ENCODE measurements around the gene POLR1A. TPM values are rescaled to one million over a fixed set of nuclear protein-coding genes. Genes with fewer than 3 reads are reported as not detected.

Gene POLR1A
- total RNA-seq, 4 donors from 2014 or later: 15.3 to 22.3 (median 19.8) TPM

DNA sequence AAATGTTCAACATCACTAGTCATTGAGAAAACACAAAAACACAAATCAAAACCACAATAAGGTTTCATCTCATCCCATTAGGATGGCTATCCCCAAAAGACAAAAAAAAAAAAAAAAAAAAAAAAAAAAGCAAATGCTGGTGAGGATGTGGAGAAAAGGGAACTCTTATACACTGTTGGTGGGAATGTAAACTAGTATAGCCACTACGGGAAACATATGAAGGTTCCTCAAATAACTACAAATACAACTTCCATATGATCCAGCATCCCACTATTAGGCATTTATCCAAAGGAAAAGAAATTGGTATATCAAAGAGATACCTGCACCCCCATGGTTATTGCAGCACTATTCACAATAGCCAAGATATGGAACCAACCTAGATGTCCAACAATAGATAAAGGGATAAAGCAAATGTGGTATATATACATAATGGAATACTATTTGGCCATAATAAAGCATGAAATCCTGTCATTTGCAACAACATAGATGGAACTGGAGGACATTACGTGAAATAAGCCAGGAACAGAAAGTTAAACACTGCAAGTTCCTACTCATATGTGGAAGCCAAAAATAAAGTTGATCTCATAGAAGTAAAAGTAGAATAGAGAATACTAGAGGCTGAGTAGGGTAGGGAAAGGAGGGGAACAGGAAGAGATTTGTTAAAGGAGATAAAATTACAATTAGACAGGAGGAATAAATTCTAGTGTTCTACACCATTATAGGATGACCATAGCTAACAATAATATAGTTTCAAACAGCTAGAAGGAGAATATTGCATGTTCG is 8.4 kb downstream of the POLR1A start:
- no peak overlapping the region for H3K27ac ChIP-seq
- DNase-seq (ENCODE audit: low spot score in 2 of 2): no peak
- H3K36me3 ChIP-seq: peaks cover 0 to 90% (median 0%) of the 10 kb centered on the region in 3 donors
- TF ChIP-seq, protein P1, sequence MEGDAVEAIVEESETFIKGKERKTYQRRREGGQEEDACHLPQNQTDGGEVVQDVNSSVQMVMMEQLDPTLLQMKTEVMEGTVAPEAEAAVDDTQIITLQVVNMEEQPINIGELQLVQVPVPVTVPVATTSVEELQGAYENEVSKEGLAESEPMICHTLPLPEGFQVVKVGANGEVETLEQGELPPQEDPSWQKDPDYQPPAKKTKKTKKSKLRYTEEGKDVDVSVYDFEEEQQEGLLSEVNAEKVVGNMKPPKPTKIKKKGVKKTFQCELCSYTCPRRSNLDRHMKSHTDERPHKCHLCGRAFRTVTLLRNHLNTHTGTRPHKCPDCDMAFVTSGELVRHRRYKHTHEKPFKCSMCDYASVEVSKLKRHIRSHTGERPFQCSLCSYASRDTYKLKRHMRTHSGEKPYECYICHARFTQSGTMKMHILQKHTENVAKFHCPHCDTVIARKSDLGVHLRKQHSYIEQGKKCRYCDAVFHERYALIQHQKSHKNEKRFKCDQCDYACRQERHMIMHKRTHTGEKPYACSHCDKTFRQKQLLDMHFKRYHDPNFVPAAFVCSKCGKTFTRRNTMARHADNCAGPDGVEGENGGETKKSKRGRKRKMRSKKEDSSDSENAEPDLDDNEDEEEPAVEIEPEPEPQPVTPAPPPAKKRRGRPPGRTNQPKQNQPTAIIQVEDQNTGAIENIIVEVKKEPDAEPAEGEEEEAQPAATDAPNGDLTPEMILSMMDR (IDR thresholded peaks at IDR 0.05): no peak
- TF ChIP-seq EP300 (IDR thresholded peaks at IDR 0.05): no peak
- TF ChIP-seq POLR2A (IDR thresholded peaks at IDR 0.05): no peak
- H3K9me3 ChIP-seq: no peaks in the 10 kb centered on the region
- H3K27me3 ChIP-seq: no peaks in the 10 kb centered on the region
- no peak overlapping the region for H3K4me3 ChIP-seq
- WGBS, 2 donors: 94 to 95% methylated on average over 3 of the region's 3 CpGs
- no peaks in the 10 kb centered on the region for H3K4me1 ChIP-seq

DNA sequence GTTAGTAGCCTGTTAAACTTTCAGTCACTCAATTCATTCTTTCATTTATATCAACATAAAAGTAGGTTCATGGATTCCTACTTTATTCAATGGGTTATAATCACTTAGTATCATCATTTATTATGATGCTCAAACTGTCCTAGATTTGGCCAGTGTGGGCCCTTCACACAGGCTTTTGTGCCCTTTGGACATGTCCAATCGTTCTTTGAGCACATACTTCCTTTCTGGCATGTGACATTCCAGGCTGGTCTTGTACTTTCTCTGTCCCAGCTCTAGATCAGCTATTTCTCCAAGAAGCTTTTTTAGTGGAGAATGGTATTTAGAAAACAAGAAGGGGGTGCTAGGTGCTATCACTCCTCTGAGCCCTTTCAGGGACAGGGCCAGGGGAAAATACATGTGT is 11.5 kb downstream of the POLR1A start:
- H3K27ac ChIP-seq: no peak overlapping the region
- H3K9me3 ChIP-seq: no peaks in the 10 kb centered on the region
- 54 to 63% methylated on average over 1 of the region's 1 CpG for WGBS, 2 donors
- no peak for DNase-seq (ENCODE audit: low spot score in 2 of 2)
- peaks cover 0 to 85% (median 5%) of the 10 kb centered on the region in 3 donors for H3K36me3 ChIP-seq
- H3K4me3 ChIP-seq: no peak overlapping the region
- no peaks in the 10 kb centered on the region for H3K27me3 ChIP-seq
- no peak for TF ChIP-seq EP300 (IDR thresholded peaks at IDR 0.05)
- TF ChIP-seq, protein P1 (IDR thresholded peaks at IDR 0.05): no peak
- H3K4me1 ChIP-seq: no peaks in the 10 kb centered on the region

DNA sequence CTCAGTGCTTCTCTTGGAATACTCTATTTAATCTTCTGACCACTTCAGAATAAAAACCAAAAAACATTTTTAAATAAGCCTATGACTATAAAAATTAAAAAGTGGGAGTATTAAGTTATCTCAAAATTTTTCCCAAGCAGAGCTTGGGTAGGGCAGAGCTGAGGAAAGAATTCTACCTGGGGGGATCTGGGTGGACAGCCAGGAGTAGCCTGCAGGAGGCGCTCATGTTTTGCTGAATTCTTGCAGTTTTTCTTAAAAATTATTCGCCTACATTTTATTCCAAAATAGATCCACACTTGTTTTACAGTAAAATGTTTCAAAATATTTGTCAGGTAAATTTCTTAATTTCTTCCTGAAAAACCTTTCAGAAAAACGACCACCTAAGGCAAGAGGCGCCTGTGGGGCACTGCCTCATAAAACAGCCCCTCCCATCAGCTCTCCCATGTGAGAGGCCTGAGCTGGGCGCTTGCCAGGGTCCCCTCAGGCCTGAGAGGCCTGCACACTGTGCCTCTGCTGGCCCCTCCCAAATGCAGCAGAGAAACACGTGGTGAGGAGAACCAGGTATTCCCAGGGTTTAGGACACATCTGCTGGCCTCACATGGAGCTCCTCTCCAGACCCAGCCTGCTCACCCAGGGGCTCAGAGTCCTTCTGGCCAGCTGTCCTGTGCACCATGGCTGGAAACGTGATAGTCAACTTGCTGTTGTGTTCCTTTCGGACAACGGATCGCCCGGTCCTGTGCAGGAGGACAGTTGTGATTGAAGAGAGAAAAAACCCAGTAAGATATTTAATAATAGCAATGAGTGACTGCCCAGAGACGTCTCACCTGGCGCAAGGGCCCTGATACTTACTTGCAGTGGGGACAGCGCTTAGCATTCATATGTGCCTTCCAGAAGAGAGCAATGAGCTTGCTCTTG is 17.5 kb downstream of the POLR1A start:
- no peak for DNase-seq (ENCODE audit: low spot score in 2 of 2)
- TF ChIP-seq, protein P1 (IDR thresholded peaks at IDR 0.05): peak in 1 of 5 experiments; percentile 15
- TF ChIP-seq EP300 (IDR thresholded peaks at IDR 0.05): no peak
- no peak overlapping the region for H3K4me3 ChIP-seq
- H3K27me3 ChIP-seq: no peaks in the 10 kb centered on the region
- 82 to 84% methylated on average over 14 of the region's 14 CpGs for WGBS, 2 donors
- no peaks in the 10 kb centered on the region for H3K9me3 ChIP-seq
- H3K36me3 ChIP-seq: peaks cover 0 to 86% (median 5%) of the 10 kb centered on the region in 3 donors
- H3K27ac ChIP-seq: no peak overlapping the region
- H3K4me1 ChIP-seq: no peaks in the 10 kb centered on the region

DNA sequence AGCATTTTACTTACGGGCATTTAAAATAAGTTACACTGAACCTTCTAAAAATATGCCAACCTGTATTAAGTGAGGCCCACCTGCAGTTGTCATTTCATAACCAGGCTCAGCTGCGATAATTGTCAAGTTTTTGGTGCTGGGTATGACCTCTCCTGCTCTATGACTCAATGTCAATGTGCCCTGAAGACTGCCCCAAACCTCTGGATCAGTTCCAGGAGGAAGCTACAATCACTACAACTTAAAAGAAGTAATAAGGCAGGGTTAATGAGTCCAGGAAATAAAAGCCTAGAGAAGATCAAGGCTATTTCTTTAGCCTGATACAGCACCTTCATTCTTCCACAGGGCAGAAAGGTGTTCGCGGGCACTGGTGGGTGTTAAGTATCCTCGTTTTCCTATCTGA is 22.9 kb downstream of the POLR1A start:
- Histone ChIP-seq H3K4me1 (peaks cover 0 to 14% (median 2%) of the 10 kb centered on the region in 4 donors), H3K36me3 (peaks cover 0 to 90% (median 0%) of the 10 kb centered on the region in 3 donors), H3K27ac (no peak overlapping the region), H3K9me3 (no peaks in the 10 kb centered on the region), H3K4me3 (no peak overlapping the region), H3K27me3 (no peaks in the 10 kb centered on the region)
- WGBS, 2 donors: 78 to 85% methylated on average over 5 of the region's 5 CpGs
- TF ChIP-seq, protein P1 (IDR thresholded peaks at IDR 0.05): no peak
- TF ChIP-seq EP300 (IDR thresholded peaks at IDR 0.05) (no peak), POLR2A (IDR thresholded peaks at IDR 0.05) (no peak)
- no peak for DNase-seq (ENCODE audit: low spot score in 2 of 2)

DNA sequence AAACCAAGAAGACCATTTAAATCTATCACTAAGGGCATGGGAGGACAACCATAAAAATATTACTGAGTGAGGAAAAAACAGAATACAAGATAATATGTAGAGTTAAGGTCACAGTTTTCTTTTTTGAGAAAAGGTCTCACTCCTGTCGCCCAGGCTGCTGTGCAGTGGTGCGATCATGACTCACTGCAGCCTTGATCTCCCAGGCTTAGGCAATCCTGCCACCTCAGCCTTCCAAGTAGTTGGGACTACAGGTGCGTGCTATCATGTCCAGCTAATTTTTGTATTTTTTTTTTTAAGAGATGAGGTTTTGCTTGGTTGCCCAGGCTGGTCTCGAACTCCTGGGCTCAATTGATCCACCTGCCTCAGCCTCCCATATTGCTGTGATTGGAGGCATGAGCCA is 24.0 kb downstream of the POLR1A start:
- Histone ChIP-seq H3K27me3 (no peaks in the 10 kb centered on the region), H3K4me3 (no peak overlapping the region), H3K9me3 (no peaks in the 10 kb centered on the region), H3K4me1 (peaks cover 0 to 14% (median 2%) of the 10 kb centered on the region in 4 donors), H3K36me3 (peaks cover 0 to 90% (median 7%) of the 10 kb centered on the region in 3 donors), H3K27ac (no peak overlapping the region)
- WGBS, 2 donors: 96 to 97% methylated on average over 4 of the region's 4 CpGs
- no peak for DNase-seq (ENCODE audit: low spot score in 2 of 2)
- TF ChIP-seq EP300 (IDR thresholded peaks at IDR 0.05): no peak
- TF ChIP-seq, protein P1 (IDR thresholded peaks at IDR 0.05): no peak
- no peak for TF ChIP-seq POLR2A (IDR thresholded peaks at IDR 0.05)

Data from tibial nerve (tissue), 4 donors.